Measurements from ENCODE around the gene AFMID.
"Not testable (repeated sequence)": the region's sequence is repeated elsewhere in the genome, so short reads cannot be mapped to it uniquely, and the experiment has no call there.

GRCh38 chr17:78235022-78235421 is 47.9 kb downstream of the AFMID start:
- TF ChIP-seq CTCF, POLR2A (IDR thresholded peaks at IDR 0.05): not testable (repeated sequence)
